NB4 (cell line): ENCODE measurements around the gene MCRIP1.

ENCODE experiments used
- CTCF ChIP-seq: IDR thresholded peaks from one replicate; pipeline ENCODE4 v1.5.1; 2012; ENCODE audit warnings: low read depth, low read length
- POLR2A ChIP-seq: IDR thresholded peaks from 2 replicates; pipeline ENCODE4 v1.6.1; 2011; ENCODE audit warnings: mild to moderate bottlenecking; ENCODE audit not compliant: insufficient read length; ENCODE audit errors: extremely low read depth
- TF ChIP-seq, protein P1 (sequence below): IDR thresholded peaks from 2 replicates; pipeline ENCODE4 v1.6.1; 2011; ENCODE audit warnings: low read depth, low read length

- TF ChIP-seq CTCF = no peak
- no peak for TF ChIP-seq POLR2A
- TF ChIP-seq, protein P1, sequence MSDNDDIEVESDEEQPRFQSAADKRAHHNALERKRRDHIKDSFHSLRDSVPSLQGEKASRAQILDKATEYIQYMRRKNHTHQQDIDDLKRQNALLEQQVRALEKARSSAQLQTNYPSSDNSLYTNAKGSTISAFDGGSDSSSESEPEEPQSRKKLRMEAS = no peak
Observed at GRCh38 chr17:81811705-81812570, 21.2 kb downstream of the MCRIP1 start.
